Upper lobe of right lung (tissue), 1 donor: ENCODE results near the gene RARA. TPM values are rescaled to one million over a fixed set of nuclear protein-coding genes. Genes with fewer than 3 reads are reported as not detected.

Source experiments
- ATAC-seq: fragments of 200-7000 bp; cut with Tn5 transposase; one replicate; pipeline ENCODE4 v1.9.1; 2020; ENCODE audit warnings: mild to moderate bottlenecking, moderate library complexity
- DNase-seq: peaks from one replicate; pipeline ENCODE4 v3.0.0-alpha.2; 2020
- H3K27ac ChIP-seq: fragments of 200-600 bp; one replicate; pipeline ENCODE4 v1.8.0; 2022
- H3K27me3 ChIP-seq: fragments of 200-600 bp; one replicate; pipeline ENCODE4 v1.8.0; 2022; ENCODE audit warnings: mild to moderate bottlenecking
- H3K36me3 ChIP-seq: fragments of 200-600 bp; one replicate; pipeline ENCODE4 v1.8.0; 2022
- H3K4me1 ChIP-seq: fragments of 200-600 bp; one replicate; pipeline ENCODE4 v1.8.0; 2022
- H3K4me3 ChIP-seq: fragments of 200-600 bp; one replicate; pipeline ENCODE4 v1.8.0; 2022; ENCODE audit warnings: mild to moderate bottlenecking
- H3K9me3 ChIP-seq: fragments of 200-600 bp; one replicate; pipeline ENCODE4 v1.8.0; 2022
- intact Hi-C: fragments of 100-400 bp; cut with DNase I; formaldehyde crosslinking; loops from one replicate; pipeline ENCODE4 v1.11.0; 2022
- total RNA-seq: library from RNA; stranded (reverse); fragmentation: NEBNext Ultra II Directional; extraction: Animal tissue kit (Norgen Biotek cat#: 25700); gene quantifications from one replicate; pipeline ENCODE4 v1.2.1, GENCODE V29; 2021
- TF ChIP-seq, protein P1 (sequence below): fragments of 200-600 bp; IDR thresholded peaks from one replicate; pipeline ENCODE4 v1.8.0; 2022; ENCODE audit warnings: antibody characterized with exemption
- donor health status: DM: no; HTN: yes; CAD: no; lungs with severe emphysema.

The RARA gene
- total RNA-seq, 1 donor from 2014 or later, result 69.7 TPM

DNA sequence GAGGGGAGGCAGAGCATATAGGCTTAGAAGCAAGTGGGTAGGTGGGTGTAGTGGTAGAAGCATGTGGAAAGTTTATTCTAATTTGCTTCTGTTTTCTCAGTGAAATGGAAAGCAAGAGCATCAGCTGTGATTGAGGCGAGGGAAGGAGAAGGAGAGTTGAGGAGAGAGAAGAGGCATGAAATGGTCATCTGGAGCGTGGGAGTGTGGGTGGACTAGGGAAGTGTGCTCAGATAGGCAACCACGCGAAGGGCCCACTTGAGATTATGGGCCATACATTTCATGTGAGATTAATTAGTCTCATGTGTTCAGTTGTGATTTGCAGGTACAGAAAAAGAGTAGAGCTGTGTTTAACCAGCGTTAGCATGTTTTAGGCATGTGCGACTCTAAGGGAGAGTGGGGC is 42.1 kb upstream of the RARA start:
- intact Hi-C loops, result no loop called here
- TF ChIP-seq, protein P1, sequence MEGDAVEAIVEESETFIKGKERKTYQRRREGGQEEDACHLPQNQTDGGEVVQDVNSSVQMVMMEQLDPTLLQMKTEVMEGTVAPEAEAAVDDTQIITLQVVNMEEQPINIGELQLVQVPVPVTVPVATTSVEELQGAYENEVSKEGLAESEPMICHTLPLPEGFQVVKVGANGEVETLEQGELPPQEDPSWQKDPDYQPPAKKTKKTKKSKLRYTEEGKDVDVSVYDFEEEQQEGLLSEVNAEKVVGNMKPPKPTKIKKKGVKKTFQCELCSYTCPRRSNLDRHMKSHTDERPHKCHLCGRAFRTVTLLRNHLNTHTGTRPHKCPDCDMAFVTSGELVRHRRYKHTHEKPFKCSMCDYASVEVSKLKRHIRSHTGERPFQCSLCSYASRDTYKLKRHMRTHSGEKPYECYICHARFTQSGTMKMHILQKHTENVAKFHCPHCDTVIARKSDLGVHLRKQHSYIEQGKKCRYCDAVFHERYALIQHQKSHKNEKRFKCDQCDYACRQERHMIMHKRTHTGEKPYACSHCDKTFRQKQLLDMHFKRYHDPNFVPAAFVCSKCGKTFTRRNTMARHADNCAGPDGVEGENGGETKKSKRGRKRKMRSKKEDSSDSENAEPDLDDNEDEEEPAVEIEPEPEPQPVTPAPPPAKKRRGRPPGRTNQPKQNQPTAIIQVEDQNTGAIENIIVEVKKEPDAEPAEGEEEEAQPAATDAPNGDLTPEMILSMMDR, result no peak
- H3K36me3 ChIP-seq, result peaks cover 86% of the 10 kb centered on the region
- H3K4me3 ChIP-seq, result no peak overlapping the region
- no peaks in the 10 kb centered on the region for H3K4me1 ChIP-seq
- H3K27ac ChIP-seq, result no peak overlapping the region
- H3K27me3 ChIP-seq, result no peaks in the 10 kb centered on the region
- no peak for DNase-seq
- no peaks in the 10 kb centered on the region for H3K9me3 ChIP-seq
- no peak for ATAC-seq

DNA sequence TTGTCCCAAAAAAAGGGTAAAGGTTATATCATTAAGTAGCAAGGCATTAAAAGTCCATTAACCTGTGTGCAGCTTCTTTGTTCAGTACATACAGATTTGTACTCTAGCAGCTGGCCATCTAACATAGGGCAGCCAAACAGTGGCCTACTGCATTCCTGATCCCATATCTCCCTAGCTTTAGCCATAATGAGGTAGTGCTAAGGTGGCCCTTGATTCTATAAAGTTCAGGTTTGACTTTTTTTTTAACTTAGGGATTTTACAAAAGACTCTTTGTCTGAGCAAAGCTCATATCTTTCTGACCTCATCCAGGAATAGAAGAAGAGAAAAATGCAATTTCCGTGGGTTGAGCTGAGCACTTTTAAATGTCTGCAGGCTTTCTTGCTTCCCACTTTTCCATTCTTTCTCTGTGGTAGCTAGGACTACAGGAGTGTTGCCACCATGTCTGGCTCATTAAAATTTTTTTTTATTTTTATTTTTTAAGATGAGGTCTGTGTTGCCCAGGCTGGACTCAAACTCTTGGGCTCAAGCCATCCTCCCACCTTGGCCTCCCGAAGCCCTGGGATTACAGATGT is 40.8 kb upstream of the RARA start:
- ATAC-seq, result no peak
- no peak for DNase-seq
- Histone ChIP-seq H3K27ac (no peak overlapping the region), H3K4me3 (no peak overlapping the region), H3K4me1 (no peaks in the 10 kb centered on the region), H3K27me3 (no peaks in the 10 kb centered on the region), H3K9me3 (no peaks in the 10 kb centered on the region), H3K36me3 (peaks cover 84% of the 10 kb centered on the region)
- TF ChIP-seq, protein P1, result no peak
- intact Hi-C loops, result no loop called here

DNA sequence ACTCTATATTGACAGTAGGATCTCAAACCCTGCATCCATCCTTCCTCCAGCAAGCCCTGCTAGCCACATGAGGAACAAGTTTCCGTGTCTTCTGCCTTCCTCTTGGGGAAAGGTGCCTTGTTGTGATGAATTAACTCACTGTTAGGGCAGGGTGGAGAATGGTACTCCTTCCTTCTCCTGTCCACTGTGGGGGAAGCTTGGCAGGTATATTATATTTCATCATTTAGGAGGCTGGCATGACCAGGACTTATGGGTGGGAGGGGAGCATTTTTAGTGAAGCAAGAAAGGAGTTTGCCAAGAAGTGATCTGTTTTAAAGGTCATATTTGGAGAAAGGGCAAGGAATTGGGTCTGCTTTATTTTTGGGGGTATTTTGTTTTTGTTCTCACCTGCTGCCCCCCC is 30.6 kb upstream of the RARA start:
- H3K9me3 ChIP-seq, result no peaks in the 10 kb centered on the region
- peaks cover 2% of the 10 kb centered on the region for H3K4me1 ChIP-seq
- ATAC-seq (no peak), DNase-seq (no peak)
- peaks cover 89% of the 10 kb centered on the region for H3K36me3 ChIP-seq
- no peak overlapping the region for H3K27ac ChIP-seq
- H3K27me3 ChIP-seq, result no peaks in the 10 kb centered on the region
- TF ChIP-seq, protein P1, result no peak
- no peak overlapping the region for H3K4me3 ChIP-seq
- intact Hi-C loops, result no loop called here

DNA sequence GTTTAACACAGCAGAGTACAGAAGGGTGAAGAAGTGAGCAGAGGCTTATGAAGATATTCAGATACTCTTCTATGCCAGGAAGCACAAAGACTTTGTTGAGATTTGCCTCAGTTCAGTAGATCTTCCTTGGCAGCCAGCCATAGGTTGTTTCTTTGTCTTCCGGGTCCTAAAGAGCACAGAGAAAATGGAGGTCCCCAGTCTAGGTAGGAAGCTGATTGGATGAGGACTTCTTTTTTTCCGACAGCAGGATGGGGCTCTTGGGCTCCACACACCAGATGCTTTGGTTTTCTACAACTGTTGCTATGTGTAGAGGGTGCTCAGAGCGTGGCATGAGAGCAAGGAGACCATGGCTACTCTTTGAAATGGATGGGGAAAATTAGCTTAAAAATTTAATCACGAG is 29.6 kb upstream of the RARA start:
- H3K9me3 ChIP-seq, result no peaks in the 10 kb centered on the region
- peaks cover 79% of the 10 kb centered on the region for H3K36me3 ChIP-seq
- TF ChIP-seq, protein P1, result no peak
- intact Hi-C loops, result no loop called here
- H3K4me1 ChIP-seq, result peaks cover 12% of the 10 kb centered on the region
- ATAC-seq (no peak), DNase-seq (no peak)
- no peak overlapping the region for H3K27ac ChIP-seq
- no peak overlapping the region for H3K4me3 ChIP-seq
- no peaks in the 10 kb centered on the region for H3K27me3 ChIP-seq

DNA sequence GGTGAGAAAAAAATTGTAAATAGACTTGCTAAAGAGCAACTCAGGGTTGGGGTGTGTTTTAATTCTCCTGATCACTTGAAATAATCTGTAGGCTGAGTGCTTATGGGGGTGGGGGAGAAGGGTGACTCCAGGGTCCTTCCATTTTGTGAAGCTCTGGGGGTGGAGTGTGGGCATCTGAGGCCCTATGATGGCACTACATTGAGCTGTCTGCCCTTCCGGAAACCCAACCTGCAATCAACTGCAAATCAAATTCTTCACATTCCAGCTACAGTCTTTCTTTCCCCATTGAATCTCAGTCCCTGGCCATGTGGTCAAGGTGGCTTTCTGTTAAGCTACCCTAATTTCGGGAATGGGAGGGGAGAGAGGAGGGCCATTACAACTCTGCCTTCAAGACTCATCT is 27.3 kb upstream of the RARA start:
- ATAC-seq (no peak), DNase-seq (no peak)
- peaks cover 17% of the 10 kb centered on the region for H3K4me1 ChIP-seq
- peaks cover 57% of the 10 kb centered on the region for H3K36me3 ChIP-seq
- no peaks in the 10 kb centered on the region for H3K27me3 ChIP-seq
- intact Hi-C loops, result no loop called here
- TF ChIP-seq, protein P1, result no peak
- no peak overlapping the region for H3K4me3 ChIP-seq
- no peaks in the 10 kb centered on the region for H3K9me3 ChIP-seq
- H3K27ac ChIP-seq, result no peak overlapping the region

DNA sequence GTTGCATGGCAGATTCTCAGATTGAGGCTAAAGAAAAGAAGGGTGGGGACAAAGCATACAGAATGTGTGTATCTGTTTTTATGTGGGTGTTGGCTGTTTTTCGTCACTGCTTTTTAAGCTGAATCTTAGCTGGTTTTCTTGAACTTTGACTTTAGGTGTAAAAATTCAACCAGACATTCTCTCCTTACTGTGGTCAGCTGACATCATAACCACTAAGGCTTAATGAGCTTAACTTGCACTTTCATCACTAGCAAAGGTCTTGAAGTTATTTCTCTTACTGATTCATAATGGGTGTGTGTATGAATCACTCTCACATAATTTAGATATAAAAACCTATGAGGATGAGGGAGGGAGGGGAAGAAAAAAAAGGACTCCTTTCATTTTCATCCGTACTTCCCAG is 25.3 kb upstream of the RARA start:
- H3K4me1 ChIP-seq, result peaks cover 20% of the 10 kb centered on the region
- DNase-seq (no peak), ATAC-seq (no peak)
- H3K27ac ChIP-seq, result peak overlapping the region; percentile 32
- H3K36me3 ChIP-seq, result peaks cover 37% of the 10 kb centered on the region
- no peak overlapping the region for H3K4me3 ChIP-seq
- H3K9me3 ChIP-seq, result no peaks in the 10 kb centered on the region
- intact Hi-C loops, result no loop called here
- no peaks in the 10 kb centered on the region for H3K27me3 ChIP-seq
- TF ChIP-seq, protein P1, result no peak
